Stimulated activated CD4-positive, alpha-beta T cell treated with anti-CD3 and anti-CD28 coated beads, Interleukin-4, amount 100 ng/mL, for 24 hours (primary cell): ENCODE measurements around the gene MID1.

Experiments used
- DNase-seq: peaks from one replicate; pipeline ENCODE4 v3.0.0-alpha.2; 2020

Gene MID1

GRCh38 chrX:10519761-10520160, 100.6 kb downstream of the MID1 start:
- DNase-seq, result no peak

DNA sequence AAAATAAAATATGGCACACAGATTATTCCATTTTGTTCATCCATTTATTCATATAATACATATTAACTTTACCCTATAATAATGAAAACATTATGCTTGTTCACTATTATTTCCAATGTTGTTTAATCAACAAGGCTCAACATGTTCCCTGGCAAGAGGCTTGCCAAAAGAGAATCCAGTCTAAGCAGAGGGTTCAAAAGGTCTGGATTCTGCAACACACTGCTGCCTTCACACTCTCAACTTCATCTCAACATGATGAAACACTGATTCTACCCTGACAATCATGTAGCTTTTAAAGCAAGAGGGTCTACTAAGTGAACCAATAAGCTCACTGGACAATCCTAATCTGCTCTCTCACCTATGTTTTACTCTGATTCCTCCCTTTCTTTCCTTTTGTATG, 101.1 kb downstream of the MID1 start:
- no peak for DNase-seq

- DNase-seq, result no peak
Measured at GRCh38 chrX:10518073-10518472, 102.3 kb downstream of the MID1 start.

DNA sequence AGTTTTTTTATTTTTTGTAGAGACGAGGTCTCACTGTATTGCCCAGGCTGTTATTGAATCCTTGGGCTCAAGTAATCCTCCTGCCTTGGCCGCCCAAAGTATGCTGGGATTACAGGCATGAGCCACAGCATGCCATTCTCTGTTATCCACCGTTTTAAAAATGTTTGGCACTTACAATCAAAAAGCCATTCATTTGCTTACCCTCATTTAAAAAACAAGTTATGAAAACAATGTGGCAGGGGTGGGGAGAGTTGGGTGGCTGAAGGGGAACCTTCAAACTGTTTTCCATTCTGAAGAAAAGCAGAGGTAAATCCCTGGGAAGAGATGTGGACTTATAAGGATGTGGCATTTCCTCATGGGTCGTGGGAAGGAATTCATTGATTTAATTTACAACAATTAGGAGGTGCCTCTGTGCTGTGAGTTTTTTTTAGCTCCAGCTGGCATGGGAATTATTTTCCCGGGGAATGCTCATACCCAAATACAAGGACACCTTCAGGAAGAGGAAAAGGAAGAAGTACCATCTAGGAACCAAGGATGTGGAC, 103.5 kb downstream of the MID1 start:
- DNase-seq, result no peak

- no peak for DNase-seq
Measured at GRCh38 chrX:10514891-10515290, 105.5 kb downstream of the MID1 start.

DNA sequence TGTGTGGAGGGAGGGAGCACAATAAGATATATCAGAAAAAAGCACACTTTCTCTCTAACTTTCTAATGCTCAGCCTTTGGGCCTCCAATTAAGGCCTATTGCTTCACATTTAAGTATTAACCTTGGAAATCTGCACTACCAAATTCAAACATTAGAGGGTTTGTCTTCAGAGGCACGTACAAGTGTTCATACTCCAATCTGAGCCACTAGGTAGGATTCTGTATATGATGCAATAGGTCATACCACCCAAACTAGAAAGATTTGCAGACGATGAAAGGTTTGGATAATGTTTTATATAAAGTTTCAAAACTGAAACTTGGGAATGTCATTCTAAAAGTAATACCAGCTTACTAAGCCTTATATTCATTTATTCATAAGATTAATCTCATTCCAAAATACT, 106.4 kb downstream of the MID1 start:
- DNase-seq, result no peak

DNA sequence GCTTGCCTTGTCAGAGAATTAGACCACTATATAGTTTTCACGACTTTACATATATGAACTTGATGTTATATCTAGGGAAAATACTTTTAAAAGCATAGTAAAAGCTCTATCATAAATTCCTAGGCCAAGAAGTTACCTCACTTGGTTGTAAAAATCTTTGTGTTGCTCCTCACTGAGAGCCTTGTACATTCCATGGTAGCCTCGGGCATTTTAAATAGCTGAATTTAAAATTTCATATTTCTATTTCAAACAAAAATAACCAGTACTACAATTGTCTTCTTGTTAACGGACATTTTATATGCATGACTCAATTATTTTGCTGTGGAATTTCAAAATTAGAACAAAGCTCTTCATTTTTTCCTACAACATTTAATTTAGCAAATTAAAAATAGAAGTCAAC, 107.6 kb downstream of the MID1 start:
- DNase-seq, result no peak

DNA sequence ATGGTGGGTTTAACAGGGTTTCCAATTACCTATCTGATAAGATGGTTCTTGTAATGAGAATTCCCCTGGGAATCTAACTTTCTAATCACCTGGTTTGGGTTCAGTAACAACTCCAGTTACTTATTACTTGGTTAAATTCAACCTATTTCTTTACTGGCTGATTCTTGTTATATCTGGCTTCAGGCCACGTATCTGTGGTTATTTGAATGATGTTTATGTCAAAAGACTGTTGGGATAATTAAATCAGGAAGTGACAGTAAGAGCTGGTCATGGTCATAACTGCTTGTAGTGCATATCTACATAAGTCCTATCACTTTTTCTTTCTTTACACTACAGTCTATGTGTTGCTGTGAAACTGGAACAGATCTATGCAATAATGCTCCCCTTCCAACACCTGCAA, 108.1 kb downstream of the MID1 start:
- DNase-seq, result no peak

GRCh38 chrX:10509397-10509796, 111.0 kb downstream of the MID1 start:
- no peak for DNase-seq

DNA sequence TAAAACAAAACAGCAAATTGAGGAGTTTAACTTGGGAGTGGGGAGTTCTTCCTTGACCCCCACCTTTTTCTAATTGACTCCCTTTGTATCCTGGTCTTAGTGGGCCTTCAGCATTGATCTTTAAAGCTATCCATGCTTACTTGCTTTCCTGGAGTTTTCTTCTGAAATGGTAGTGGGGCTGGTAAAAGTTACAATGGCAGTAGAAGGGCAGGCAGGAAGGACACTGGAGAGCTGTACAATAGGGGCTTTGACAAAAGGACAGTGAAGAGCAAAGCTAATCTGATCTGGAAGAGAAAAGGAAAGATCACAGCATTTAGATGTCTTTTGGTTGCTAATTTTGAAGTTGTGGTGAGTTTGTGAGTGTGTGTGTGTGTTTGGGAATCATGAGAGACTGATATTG, 111.5 kb downstream of the MID1 start:
- DNase-seq, result no peak

GRCh38 chrX:10507876-10508275, 112.5 kb downstream of the MID1 start:
- no peak for DNase-seq

DNA sequence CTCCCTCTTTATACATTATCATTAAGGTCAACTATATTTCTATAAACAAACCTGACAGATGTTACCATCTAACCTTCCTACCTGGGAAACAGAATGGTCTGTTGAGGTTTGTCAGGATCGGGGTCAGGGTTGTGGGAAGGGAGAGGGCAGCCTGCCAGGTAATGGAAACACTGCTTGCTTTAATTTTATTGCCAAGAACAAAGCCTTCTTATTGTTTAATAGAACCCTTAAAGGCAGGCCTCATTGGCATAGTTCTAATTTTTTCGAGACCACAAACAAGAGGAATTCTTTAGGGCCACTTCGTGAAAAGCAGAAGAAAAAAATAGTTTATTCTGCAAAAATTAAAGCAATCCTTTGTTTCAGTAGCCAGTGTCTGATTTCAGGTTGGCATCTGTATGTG, 113.2 kb downstream of the MID1 start:
- no peak for DNase-seq

DNA sequence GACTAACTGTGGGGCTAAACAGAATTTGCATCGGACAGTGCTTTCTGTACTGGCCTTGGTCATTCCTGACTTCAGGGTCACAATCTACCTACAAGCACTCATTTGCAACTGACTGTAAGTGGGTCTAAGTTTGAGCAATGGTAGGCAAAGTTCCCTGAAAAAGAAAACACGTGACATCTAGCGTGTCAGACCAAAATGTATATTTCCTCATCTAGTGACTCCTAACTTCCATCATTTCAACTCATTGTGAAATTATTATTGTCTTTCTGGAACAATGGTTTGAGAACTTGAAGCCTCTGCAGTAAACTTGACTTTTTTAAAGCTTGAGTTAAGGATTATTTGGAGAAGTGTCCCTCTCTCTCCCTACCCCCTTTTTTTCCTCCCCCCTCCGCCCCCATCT, 113.6 kb downstream of the MID1 start:
- DNase-seq, result no peak

DNA sequence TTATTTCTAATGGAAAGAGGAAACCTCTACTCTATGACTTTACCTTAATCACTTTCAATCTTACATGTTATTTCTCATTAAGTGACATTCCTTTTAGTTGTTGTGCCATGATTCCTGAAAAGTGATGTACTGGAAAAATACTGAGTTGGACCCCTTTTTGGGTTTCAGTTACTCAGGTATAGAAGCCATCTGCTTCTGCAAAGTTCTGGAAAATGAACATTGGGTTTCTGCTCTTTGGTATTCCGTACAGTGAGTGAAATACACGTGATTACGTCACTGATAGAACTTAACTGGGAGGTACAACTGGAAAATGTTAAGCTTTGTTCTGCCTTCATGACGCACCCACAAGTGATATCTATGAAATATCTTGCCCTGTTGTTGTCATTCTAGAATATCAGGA, 114.7 kb downstream of the MID1 start:
- no peak for DNase-seq

- no peak for DNase-seq
Measured at GRCh38 chrX:10502961-10503360, 117.4 kb downstream of the MID1 start.

GRCh38 chrX:10501611-10502010, 118.8 kb downstream of the MID1 start:
- no peak for DNase-seq

DNA sequence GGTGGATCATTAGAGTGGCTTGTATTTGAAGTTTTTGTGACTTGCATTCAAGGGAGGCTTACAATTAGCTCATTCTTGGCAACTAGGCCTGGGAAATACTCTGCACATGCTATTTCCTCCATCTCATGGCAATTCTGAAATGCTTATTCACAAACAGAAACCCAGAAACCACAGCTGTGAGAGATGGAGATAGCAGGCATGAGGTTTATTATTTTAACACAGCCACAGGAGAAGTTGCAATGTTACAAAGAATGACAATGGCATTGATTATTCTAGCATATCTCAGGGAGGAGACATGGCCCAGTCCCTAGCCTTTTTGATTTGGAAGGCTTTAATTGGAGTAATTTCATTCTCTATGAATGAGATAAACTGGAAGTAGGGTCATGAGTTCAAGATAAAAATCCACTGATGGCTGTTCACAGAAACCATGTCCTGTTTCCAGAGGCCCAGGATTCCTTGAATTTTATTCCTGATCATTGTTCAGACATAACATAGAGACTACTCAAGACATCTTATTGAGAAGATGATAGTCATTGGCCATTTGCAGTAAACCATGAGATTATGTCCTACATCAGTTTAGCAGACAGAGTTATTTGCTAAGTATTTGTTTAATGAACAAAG, 123.9 kb downstream of the MID1 start:
- no peak for DNase-seq

DNA sequence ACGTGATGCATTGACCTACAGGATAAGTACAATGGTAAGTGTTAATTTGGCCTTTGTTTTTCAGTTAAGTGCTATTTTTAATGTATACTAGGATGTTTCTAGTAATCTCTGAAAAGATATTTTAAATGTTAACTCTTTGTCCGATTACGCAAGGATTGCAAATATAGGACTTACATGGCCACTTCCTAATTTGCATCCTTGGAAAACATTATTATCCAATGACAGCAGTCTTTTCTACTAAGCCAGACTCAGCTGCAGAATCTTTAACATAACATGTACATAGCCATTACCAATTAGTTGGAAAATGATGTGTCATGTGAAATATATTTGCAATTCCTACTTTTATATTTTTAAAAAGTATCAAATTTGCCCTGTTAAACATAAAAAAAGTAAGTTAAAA, 124.7 kb downstream of the MID1 start:
- DNase-seq, result no peak

GRCh38 chrX:10492250-10492649, 128.1 kb downstream of the MID1 start:
- DNase-seq, result no peak

DNA sequence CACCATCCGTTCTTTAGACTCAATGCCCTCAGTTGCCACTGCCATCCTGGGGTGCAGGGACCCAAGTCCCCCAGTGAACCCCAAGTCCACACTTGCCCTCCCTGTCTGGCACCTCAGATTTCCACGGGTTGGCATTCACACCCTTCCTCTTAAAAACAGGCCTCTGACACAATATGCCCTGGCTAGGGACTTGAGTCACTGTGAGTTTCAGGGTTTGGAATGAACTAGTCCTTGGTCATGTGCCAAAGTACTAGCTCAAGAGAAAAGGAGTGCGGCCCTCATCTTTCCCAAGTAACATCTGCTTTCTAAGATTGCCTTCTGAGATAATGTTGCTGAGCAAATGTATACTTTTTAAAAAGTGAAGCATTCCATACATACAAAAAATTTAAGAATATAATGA, 134.0 kb downstream of the MID1 start:
- DNase-seq, result no peak

DNA sequence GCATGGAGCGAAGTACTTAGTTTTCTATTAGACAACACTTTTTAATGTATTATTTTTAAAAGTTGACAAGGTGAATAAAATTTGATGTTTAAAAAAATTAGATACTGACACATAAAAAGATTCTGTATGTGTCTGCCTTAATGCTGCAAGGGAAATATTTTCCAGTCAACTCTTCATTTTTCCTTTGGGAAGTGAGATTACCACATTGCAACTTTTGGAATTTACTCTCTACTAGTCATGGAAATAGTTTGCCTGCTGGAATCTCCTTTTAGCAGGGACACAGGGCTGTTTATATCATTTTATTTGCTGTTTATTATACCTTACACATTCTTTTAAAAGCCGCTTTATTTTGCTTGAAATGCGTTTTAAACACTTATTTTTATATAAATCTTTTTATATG, 135.1 kb downstream of the MID1 start:
- DNase-seq, result no peak

- no peak for DNase-seq
Measured at GRCh38 chrX:10484683-10485247, 135.6 kb downstream of the MID1 start.

GRCh38 chrX:10483191-10483831, 137.1 kb downstream of the MID1 start:
- DNase-seq, result no peak

GRCh38 chrX:10482708-10483107, 137.7 kb downstream of the MID1 start:
- DNase-seq, result no peak

DNA sequence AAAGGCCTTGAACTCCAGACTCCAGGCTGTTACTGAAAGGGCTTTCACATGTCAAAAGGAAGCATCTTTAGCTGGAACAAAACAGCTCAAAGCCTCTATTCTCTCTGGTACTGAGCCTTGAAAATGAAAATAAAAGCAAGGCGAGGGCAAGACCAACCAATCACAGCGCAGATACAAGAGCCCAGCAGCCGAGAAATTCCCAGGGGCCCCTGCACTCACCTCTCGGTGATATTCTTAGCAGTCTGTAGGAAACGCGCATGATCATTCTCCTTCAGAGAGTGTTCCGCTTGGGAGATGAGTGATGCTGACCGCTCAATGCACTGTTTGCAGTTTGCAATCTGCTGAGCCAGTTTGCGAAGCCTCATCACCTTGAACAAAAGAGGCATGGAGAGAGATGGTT, 138.1 kb downstream of the MID1 start:
- no peak for DNase-seq
